ENCODE data around the gene PPM1F.
"Not testable (repeated sequence)": the region's sequence is repeated elsewhere in the genome, so short reads cannot be mapped to it uniquely, and the experiment has no call there.

Gene PPM1F

GRCh38 chr22:21918466-21919185 lies 34.0 kb downstream of the PPM1F start:
- no peak for DNase-seq

DNA sequence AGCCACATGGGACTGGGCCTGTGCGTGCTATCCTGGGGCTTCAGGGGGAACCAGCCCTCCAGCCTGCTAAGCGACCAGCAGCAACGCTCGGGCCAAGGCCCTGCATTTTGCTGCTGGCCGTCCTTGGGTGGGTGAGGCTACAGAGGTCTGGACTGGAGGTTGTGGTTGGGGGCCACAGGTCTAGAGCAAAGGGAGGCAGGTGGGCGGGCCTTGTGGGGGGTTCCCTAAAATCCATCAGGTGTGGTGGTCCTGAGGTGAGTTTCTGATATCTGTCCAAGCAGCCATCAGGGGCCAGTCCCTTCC lies 34.7 kb downstream of the PPM1F start:
- no peak for DNase-seq

GRCh38 chr22:21917181-21917958 lies 35.3 kb downstream of the PPM1F start:
- no peak for DNase-seq

DNA sequence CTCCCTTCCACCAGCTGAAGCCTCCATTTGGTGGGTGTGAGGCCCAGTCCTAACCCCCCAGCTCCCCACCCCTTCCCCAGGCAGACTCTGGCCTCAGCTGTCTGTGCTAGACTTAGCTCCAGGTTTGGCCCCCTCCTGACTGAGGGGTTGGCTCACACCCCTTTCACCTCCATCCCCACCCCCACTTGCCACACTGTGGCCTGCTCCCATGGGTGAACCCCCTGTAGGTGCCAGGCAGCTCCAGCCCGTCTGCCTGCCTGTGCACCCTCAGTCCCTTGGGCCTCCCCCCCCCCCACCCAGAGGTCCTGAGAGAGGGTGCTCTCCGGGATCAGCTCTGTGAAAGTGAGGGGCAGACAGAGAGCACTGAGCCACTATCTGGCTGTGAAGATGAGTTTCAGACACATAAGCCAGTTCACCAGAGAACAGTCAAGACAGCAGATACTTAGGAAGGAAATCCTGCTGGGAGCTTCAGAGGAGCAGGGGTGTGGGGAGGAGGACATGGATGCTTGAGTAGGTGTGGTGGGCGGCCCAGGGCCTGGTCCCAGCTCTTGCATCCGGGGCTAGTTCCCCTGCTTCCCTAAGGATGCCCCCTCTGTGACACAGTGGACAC lies 36.2 kb downstream of the PPM1F start:
- no peak for DNase-seq

GRCh38 chr22:21915624-21916308 lies 36.9 kb downstream of the PPM1F start:
- DNase-seq: no peak

DNA sequence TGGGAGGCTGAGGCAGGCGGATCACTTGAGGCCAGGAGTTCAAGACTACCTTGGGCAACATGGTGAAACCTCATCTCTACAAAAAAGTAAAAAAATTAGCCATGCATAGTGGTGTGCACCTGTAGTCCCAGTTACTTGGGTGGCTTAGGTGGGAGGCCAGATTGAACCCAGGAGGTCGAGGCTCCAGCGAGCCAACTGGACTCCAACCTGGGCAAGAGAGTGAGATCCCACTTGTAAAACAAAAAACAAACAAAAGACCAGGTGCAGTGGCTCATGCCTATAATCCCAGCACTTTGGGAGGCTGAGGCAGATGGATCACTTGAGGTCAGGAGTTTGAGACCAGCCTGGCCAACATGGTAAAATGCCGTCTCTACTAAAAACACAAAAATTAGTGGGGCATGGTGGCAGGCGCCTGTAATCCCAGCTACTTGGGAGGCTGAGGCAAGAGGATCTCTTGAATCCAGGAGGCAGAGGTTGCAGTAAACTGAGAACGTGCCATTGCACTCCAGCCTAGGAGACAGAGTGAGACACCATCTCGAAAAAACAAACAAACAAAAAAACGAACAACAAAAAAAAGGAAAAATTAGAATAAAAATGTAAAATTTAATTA lies 38.5 kb downstream of the PPM1F start:
- DNase-seq: not testable (repeated sequence)

- DNase-seq: not testable (repeated sequence)
Observed at GRCh38 chr22:21910367-21910766, 42.3 kb downstream of the PPM1F start.

- no peak for DNase-seq
Observed at GRCh38 chr22:21909871-21910270, 42.8 kb downstream of the PPM1F start.

DNA sequence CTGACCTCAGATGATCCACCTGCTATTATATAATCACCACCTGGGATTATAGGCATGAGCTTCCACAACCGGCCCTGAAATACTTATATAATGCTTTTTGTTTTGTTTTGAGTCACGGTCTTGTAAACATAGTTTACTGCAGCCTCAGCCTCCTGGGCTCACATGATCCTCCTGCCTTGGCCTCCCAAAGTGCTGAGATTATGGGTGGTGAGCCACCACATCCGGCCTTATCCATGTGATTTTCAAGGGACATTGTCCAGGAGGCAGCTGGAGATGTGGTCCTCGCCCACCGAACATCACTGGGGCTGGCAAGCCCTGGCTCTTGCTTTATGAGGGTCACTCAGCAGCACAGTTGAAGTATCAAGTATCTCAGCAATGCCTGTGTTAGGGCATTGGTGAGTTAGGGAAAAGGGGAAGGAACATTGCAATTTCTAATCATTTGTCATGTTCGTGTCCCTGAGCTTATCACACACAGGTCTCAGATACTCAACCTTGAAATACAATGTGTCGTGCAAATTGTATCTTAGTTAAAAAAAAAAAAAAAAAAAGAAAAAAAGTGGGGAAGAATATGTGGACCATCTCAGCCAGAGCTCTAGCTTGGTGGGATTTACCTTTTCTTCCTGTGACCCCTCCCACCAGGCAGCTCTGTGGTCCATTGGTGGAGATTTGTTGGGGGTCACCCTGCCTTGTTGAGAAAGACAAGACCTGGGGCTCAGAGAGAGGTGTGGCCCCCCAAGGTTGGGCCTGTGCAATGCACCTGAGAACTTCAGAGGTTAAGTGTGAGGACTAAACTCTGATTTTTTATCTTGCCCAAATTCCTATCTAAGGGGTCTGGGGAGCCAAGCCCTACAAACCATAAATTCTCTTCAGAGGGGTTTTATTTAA lies 44.8 kb downstream of the PPM1F start:
- no peak for DNase-seq

- DNase-seq: not testable (repeated sequence)
Observed at GRCh38 chr22:21905234-21905633, 47.4 kb downstream of the PPM1F start.

GRCh38 chr22:21904250-21904789 lies 48.3 kb downstream of the PPM1F start:
- no peak for DNase-seq

- no peak for DNase-seq
Observed at GRCh38 chr22:21903283-21903682, 49.4 kb downstream of the PPM1F start.

- no peak for DNase-seq
Observed at GRCh38 chr22:21902296-21903087, 50.2 kb downstream of the PPM1F start.

GRCh38 chr22:21898354-21898896 lies 54.2 kb downstream of the PPM1F start:
- DNase-seq: no peak

DNA sequence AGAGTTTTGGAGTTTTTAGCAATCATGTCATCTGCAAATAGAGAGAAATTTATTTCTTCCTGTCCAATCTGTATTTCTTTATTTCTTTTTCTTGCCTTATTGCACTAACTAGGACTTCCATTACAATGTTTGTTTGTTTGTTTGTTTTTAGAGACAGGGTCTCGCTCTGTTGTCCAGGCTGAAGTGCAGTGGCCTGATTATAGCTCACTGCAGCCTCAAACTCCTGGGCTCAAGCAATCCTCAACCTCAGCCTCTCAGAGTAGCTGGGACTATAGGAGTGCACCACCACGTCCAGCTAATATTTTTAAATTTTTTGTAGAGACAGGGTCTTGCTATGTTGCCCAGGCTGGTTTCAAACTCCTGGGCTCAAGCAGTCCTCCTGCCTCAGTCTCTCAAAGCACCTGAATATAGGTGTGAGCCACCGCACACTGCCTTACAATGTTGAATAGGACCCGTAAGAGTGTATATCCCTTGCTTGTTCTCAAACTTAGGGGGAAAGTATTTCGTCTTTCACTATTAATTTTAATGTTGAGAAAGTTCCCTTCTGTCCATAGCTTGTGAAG lies 55.6 kb downstream of the PPM1F start:
- DNase-seq: no peak

GRCh38 chr22:21896275-21896674 lies 56.4 kb downstream of the PPM1F start:
- DNase-seq: not testable (repeated sequence)

DNA sequence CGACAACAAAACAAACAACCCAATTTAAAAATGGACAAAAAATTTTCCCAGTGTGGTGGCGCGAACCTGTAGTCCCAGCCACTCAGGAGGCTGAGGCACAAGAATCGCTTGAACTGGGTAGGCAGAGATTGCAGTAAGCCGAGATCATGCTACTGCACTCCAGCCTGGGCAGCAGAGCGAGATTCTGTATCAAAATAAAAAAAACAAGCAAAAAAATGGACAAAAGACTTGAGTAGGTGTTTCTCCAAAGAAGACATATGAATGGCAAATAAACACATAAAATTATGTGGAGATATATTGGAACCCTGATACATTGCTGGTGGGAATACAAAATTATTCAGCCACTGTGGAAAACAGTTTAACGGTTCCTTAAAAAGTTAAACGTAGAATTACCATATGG lies 57.8 kb downstream of the PPM1F start:
- DNase-seq: no peak

DNA sequence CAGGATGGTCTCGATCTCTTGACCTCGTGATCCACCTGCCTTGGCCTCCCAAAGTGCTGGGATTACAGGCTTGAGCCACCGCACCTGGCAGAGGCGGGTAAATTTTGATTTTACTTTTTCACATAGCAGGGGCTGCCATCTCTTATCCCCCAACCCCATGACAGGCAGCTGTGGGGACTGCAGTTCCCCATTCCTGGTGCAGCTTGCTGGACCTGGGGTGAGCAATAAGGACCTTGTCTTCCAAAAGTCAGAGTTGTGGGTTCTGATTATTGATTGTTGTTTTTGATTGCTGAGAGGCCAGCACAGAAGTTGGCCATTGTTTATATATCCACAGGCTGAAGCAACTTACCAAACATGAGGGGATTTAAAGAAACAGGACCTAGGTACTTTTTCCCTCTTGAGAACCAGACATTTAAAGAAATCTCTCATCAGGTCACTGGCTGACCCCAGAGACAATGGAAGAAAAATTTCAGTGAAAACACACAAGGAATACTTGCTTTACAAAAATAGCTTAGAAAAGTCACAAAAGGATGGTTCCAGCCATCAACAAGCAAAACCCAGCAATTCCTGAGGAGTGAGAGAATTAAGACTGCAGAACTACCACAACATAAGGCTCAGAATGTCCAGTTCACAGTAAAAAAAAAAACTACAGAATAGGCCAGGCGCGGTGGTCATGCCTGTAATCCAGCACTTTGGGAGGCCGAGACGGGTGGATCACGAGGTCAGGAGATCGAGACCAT lies 63.2 kb downstream of the PPM1F start:
- no peak for DNase-seq

GRCh38 chr22:21887841-21888240 lies 64.8 kb downstream of the PPM1F start:
- DNase-seq: no peak

Measured in activated naive CD4-positive, alpha-beta T cell treated with anti-CD3 and anti-CD28 coated beads, Interleukin-2, amount 50 U/mL, for 16 hours (primary cell).